ENCODE measurements around the gene NPTX1.

NPTX1 gene

DNA sequence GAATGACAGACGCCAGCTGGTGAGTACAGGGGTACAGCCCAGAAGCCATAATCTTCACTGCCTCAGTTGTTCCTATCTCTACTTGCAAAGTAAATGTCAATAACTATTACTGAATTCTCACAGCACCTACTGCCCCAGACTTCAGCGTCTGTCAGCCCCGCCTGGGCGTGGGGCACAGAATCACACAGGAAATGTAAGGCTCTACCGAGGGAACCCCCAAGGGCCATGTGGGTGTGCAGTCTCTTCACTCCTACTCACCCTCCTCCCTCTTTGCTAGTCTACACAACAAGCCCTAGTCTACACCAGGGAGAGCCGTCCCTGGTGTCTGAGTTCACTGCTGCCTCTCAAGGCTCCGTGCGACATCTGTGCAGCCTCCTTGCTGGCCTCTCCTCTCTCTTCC, 4.5 kb downstream of the NPTX1 start:
- TF ChIP-seq, protein P1, sequence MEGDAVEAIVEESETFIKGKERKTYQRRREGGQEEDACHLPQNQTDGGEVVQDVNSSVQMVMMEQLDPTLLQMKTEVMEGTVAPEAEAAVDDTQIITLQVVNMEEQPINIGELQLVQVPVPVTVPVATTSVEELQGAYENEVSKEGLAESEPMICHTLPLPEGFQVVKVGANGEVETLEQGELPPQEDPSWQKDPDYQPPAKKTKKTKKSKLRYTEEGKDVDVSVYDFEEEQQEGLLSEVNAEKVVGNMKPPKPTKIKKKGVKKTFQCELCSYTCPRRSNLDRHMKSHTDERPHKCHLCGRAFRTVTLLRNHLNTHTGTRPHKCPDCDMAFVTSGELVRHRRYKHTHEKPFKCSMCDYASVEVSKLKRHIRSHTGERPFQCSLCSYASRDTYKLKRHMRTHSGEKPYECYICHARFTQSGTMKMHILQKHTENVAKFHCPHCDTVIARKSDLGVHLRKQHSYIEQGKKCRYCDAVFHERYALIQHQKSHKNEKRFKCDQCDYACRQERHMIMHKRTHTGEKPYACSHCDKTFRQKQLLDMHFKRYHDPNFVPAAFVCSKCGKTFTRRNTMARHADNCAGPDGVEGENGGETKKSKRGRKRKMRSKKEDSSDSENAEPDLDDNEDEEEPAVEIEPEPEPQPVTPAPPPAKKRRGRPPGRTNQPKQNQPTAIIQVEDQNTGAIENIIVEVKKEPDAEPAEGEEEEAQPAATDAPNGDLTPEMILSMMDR (IDR thresholded peaks at IDR 0.05; ENCODE audit: low read depth, low read length), result no peak
- no peak for DNase-seq (ENCODE audit: extremely low read depth, low read depth)

DNA sequence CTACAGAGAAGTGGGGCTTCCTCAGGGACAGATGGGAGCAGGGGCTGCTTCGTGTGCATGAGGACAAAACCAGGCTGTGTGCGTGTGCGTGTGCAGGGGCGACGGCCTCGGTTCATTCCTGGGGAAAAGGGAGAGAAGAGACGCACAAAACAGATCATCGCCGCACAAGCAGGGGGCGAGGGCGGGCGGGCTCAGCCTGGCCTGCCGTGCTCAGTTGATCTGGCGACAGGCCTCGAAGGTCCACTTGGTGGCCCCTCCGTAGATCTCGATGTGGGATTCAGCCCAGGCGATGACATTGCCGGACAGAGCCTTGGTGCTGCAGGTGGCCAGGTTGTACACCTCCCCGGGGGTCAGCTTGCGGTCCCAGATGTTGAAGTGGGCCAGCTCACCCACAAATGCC, 5.8 kb downstream of the NPTX1 start:
- no peak for DNase-seq (ENCODE audit: extremely low read depth, low read depth)
- TF ChIP-seq, protein P1 (IDR thresholded peaks at IDR 0.05; ENCODE audit: low read depth, low read length), result no peak

DNA sequence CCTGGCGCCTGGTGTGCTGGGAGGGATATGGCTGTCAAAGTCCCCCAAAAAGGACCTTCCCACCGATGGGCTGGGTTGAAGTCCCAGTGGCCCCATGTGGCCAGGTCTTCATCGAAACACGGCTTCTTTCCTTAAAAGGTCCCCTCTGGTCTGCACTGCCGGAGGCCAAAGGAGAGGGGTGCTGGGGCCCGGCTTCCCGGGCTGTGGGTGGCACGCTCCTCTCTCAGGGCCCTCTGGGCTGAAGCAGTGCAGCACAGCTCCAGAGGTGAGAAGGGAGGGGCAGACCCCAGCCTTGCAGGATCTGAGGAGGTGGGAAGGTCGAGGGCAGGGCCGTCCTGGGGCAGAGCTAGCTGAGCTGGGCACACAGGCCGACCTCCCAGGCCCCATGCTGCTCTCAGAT, 6.7 kb downstream of the NPTX1 start:
- no peak for DNase-seq (ENCODE audit: extremely low read depth, low read depth)
- TF ChIP-seq, protein P1 (IDR thresholded peaks at IDR 0.05; ENCODE audit: low read depth, low read length), result no peak

DNA sequence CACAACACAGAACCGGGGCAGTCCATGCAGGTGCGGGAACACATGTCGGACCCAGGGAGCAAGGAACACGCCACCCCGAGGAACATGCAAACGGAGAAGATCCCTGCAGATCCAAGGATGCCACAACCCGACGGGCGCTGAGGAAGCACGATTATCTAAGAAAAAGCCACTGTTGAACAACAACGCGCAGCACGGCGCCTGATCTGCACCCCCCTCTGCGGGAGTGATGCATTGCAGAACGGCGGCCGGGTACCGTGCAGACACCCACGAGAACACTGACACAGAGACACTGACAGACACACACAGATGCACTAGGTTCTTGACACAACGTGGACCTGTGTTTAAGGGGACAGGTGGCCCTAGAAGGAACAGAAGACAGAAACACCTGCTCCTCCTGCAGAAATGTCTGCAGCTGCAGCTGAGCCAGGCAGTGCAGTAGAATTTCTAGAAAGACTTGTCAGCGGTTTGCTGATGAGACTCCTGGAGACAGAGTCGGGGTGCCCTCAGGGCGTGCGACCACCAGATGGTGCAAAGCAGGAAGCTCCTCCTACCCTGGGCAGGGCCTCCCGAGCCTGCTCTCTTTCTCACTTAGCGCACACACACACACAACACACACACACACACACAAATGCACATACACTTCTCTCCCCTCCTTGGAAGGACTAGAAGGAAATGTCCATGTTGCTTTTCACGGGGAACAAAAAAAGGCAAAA, 7.5 kb downstream of the NPTX1 start:
- no peak for DNase-seq (ENCODE audit: extremely low read depth, low read depth)
- TF ChIP-seq, protein P1 (IDR thresholded peaks at IDR 0.05; ENCODE audit: low read depth, low read length), result no peak

DNA sequence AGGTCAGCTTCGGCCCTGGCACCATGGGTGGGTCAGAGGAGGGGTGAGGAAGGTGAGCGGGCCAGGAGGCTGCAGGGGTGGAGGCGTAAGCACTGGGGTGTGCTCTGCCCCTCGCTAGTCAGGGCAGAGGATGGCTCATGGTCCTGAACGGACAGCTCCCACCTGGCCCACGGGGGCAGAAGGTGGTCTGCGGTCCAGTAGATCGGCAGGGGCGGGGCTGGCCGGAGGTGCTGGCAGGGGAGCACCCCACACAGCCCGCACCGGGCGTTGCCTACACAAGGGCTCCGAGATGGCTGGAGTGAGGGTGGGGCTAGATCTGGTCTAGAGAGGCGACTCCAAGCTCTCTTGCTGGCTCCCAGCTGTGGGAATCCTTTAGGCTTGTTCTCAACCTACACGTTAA, 8.2 kb downstream of the NPTX1 start:
- DNase-seq (ENCODE audit: extremely low read depth, low read depth), result no peak
- TF ChIP-seq, protein P1 (IDR thresholded peaks at IDR 0.05; ENCODE audit: low read depth, low read length), result no peak

DNA sequence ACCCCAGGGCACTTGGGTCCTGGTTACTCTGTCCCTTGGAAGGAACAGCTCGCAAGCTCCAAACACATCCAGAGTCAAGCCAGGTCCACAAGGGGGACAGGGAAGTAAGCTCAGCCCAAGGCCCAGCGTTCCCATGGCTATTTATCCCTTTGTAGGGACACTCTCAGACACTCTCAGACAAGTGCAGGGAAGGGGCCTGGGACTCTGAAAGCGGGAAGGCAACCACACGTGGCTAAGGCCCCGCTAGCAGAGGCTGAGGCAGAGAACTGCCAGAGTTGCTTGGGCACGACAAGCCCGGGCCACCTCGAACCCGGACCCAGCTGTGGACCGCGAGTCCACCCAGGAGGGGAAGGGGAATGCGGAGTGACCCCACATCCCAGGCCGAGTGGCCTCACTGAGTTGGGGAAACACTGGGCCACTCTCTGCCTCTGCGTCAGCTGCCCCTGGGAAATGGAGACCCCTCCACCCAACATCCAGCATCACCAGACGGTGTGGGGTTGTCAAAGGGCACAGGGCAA, 10.2 kb downstream of the NPTX1 start:
- DNase-seq (ENCODE audit: extremely low read depth, low read depth), result no peak
- TF ChIP-seq, protein P1 (IDR thresholded peaks at IDR 0.05; ENCODE audit: low read depth, low read length), result no peak

DNA sequence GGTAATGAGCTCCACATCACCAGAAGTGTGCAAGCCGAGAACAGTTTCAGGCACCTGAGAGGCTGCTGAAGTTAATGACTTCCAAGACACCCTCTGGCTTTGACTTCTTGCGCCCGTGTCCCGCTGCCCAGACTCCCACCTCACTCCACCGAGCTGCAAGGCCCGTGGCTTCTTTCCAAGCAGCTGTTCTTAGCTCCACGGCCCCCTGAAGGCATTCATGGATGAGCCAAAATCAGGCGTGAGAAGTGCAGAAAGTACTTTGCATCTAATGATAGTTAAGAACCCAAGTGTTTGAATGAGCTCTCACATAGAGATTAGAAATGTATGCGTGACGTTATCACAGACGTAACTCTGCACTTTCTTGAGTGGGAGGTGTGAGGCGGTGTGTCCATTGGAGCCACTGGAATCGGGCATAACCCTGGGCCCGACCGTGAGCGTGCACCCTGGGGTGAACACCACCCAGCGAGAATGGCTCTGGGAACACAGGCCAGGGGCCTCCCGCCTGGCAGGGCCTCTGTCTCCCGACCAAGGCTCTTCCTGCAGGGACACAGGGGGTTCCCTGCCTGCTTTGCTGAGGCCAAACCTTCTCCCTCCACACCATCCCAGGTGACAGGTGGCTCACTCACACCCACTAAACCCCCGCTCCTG, 11.0 kb downstream of the NPTX1 start:
- TF ChIP-seq, protein P1 (IDR thresholded peaks at IDR 0.05; ENCODE audit: low read depth, low read length), result no peak
- no peak for DNase-seq (ENCODE audit: extremely low read depth, low read depth)

All from AG09319 (cell line).